Measurements from ENCODE around the gene PALLD.

- TF ChIP-seq EZH2 (IDR thresholded peaks at IDR 0.05) (no peak), POLR2AphosphoS5 (IDR thresholded peaks at IDR 0.05; ENCODE audit: borderline replicate concordance, low read depth, low read length) (no peak)
These were observed 347.6 kb downstream of the PALLD start for GRCh38 chr4:168844353-168845049.

Data from SK-N-MC (cell line).